ENCODE data around the gene ZFYVE28.

DNA sequence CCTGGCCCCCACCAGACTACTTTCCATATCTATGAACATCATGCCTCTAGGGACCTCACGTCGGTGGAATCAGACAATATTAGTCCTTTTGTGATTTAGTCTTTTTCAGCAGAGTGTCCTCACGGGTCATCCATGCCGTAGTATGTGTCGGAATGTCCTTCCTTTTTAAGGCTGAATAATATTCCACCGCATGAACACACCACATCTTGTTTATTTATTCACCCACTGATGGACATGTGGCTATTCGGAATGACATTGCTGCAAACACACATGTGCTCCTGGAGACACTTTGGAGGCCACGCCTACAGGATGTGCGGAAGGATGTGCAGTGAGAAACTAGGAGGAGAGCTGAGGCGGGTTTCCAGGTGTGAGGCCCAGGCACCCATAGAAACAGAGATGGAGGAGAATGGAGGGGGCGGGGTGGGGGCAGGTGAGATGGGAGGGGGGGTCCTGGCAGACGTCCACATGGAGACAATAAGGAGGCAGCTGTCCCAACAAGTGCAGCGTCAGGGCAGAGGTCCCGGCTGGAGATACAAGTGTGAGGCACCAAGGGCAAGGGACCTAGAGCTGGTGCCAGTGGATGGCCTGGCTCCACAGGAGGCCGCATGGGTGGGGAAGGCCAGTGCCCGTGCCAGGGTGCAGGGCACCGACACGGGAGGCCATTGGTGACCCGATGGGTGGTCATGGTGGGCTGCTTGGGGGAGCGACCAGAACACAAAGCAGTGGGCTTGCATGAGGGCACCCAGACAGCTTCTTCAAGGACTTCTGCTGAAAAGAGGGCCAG lies 20.7 kb downstream of the ZFYVE28 start:
- no peak for TF ChIP-seq POLR2A (IDR thresholded peaks at IDR 0.05)
- TF ChIP-seq, protein P1, sequence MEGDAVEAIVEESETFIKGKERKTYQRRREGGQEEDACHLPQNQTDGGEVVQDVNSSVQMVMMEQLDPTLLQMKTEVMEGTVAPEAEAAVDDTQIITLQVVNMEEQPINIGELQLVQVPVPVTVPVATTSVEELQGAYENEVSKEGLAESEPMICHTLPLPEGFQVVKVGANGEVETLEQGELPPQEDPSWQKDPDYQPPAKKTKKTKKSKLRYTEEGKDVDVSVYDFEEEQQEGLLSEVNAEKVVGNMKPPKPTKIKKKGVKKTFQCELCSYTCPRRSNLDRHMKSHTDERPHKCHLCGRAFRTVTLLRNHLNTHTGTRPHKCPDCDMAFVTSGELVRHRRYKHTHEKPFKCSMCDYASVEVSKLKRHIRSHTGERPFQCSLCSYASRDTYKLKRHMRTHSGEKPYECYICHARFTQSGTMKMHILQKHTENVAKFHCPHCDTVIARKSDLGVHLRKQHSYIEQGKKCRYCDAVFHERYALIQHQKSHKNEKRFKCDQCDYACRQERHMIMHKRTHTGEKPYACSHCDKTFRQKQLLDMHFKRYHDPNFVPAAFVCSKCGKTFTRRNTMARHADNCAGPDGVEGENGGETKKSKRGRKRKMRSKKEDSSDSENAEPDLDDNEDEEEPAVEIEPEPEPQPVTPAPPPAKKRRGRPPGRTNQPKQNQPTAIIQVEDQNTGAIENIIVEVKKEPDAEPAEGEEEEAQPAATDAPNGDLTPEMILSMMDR (IDR thresholded peaks at IDR 0.05), result no peak
